ENCODE measurements around the gene DHX58. TPM values are rescaled to one million over a fixed set of nuclear protein-coding genes. Genes with fewer than 3 reads are reported as not detected.
A peak's percentile ranks its signal among the peaks of the same experiment; 100 is the strongest.

Gene DHX58
- total and polyA plus RNA-seq, 2 of the 4 experiments (the other 2 are of a cell fraction): 1.1 to 2.8 TPM

DNA sequence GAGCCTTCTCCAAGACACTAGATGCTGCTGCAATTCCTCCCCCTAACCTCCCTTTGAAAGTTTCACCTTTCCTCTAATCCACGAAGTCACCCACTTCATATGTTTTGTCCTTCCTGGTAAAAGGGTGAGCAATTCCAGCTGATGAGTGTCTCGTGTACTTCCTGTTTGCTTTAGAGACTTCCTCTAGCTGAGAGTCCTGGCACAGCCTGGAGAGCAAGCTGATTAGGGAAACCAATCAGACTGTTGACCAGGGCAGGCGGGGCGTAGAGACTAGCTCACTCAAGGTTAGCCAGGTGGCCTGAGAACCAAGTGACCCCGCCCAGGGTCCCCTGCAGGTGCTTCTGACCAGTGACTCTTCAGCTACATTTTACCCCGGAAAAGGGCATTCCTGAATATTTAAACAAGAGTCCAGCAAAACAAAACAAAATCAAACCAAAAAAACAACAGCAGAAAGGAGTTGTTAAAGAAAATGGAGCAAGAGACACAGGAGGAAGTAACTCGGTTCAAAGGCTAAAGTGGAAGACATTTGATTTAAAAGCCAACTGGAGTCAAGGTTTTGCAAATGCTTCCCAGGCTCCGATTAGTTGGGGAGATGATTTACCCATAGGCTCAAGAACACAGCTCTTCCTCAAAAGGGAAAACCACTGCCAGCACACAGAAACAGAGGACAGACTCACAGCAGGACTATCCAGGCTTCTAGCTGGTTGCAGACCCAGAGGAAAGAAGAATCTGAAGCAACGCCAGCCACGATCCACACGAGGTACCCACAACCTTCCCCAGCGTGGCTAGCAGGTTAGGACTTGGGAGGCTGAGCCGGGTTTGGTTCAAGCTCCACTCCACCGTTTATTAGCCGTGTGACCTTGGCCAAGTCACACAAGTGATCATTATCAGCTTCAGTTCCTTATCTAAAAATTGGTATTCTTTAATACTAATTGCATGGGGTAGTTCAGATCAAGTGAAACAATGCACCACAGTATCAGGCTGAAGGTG is 23.4 kb upstream of the DHX58 start:
- BruUV-seq (replicated peaks): no TSS peak
- peak overlapping the region; percentile 72 for H3K27ac ChIP-seq (ENCODE audit: insufficient read depth, low read length)
- H3K9me3 ChIP-seq (ENCODE audit: control insufficient read depth, insufficient read depth, low read length): no peaks in the 10 kb centered on the region
- peak overlapping the region; percentile 42 for H4K91ac ChIP-seq (ENCODE audit: insufficient read depth, low read depth, low read length)
- H3K9me1 ChIP-seq (ENCODE audit: insufficient read depth, low read length): peaks cover 57% of the 10 kb centered on the region
- H3K56ac ChIP-seq (ENCODE audit: extremely low read depth, insufficient read depth, low read length): no peak overlapping the region
- H3K4me2 ChIP-seq (ENCODE audit: low read depth, low read length): peak overlapping the region; percentile 47
- H4K5ac ChIP-seq (ENCODE audit: low read depth, low read length): peak overlapping the region; percentile 69
- 0 out of 2 replicates have a peak overlapping the region, but pooled peaks have one; percentile 5 for H3K9ac ChIP-seq (ENCODE audit: low read depth, low read length)
- H2AFZ ChIP-seq (replicated peaks; ENCODE audit: low read length, poor library complexity): peak overlapping the region; percentile 48
- peaks cover 79% of the 10 kb centered on the region for H4K20me1 ChIP-seq (ENCODE audit: insufficient read depth, low read length)
- H3K4ac ChIP-seq (ENCODE audit: low read depth, low read length): peak overlapping the region; percentile 89
- H3K4me1 ChIP-seq (ENCODE audit: control insufficient read depth, insufficient read depth, low read length): peaks cover 36% of the 10 kb centered on the region
- ChIA-PET CTCF (interaction anchor here (0.6 kb wide), 1 partner anchor 1066 kb away, joined by 3 read pairs; no protein-coding TSS in a partner anchor), POLR2A (ENCODE audit: unreplicated experiment) (no interaction called here)
- H2BK20ac ChIP-seq (ENCODE audit: low read depth, low read length): peak overlapping the region; percentile 40; the same call in 1 of the 2 replicates
- no peak overlapping the region for H3K4me3 ChIP-seq (ENCODE audit: insufficient read depth, low read depth, low read length)
- peak; percentile 59 for ATAC-seq (ENCODE audit: low read depth)
- DNase-seq: peak; percentile 85
- peak overlapping the region; percentile 85 for H2BK5ac ChIP-seq (ENCODE audit: low read depth, low read length, poor library complexity, severe bottlenecking)
- H3K14ac ChIP-seq (replicated peaks; ENCODE audit: low read depth, low read length): peak overlapping the region; percentile 50
- H2AK9ac ChIP-seq (replicated peaks; ENCODE audit: low read depth, low read length, poor library complexity): peak overlapping the region; percentile 57
- dilution Hi-C loops (cut with HindIII; ENCODE audit: low sequenced_read_pairs, unreplicated experiment) (no loop called here), intact Hi-C loops (cut with micrococcal nuclease) (loop anchor here (10.0 kb wide), 1 partner anchor 389 kb away; no protein-coding TSS in a partner anchor), in situ Hi-C loops (cut with MboI; ENCODE audit: low sequenced_read_pairs) (no loop called here)
- H3K23ac ChIP-seq (ENCODE audit: low read depth, low read length): peak overlapping the region; percentile 50; the same call in 1 of the 2 replicates
- peak overlapping the region; percentile 32; the same call in 1 of the 2 replicates for H3K18ac ChIP-seq (ENCODE audit: low read depth, low read length)
- peak overlapping the region; percentile 50 for H2BK120ac ChIP-seq (ENCODE audit: low read depth, low read length)
- peak overlapping the region; percentile 41 to 89; a peak in 3 of 4 replicates for H4K8ac ChIP-seq (ENCODE audit: low read depth in 2 of 2, low read length in 2 of 2)
- peaks cover 3% of the 10 kb centered on the region; the same call in 1 of the 2 replicates for H3K36me3 ChIP-seq (ENCODE audit: control insufficient read depth, insufficient read depth, low read length)
- H2BK15ac ChIP-seq (ENCODE audit: low read depth, low read length): peak overlapping the region; percentile 70; the same call in 2 of the 3 replicates
- no peaks in the 10 kb centered on the region for H3K27me3 ChIP-seq (ENCODE audit: control insufficient read depth, insufficient read depth, low read length)
- peaks cover 33 to 92% of the 10 kb centered on the region in 2 experiments for H3K79me1 ChIP-seq (ENCODE audit: low read depth in 1 of 2, low read length in 2 of 2)
- 17% methylated on average over 3 of the region's 15 CpGs; no CpG with 5 or more reads in 1 of the 2 experiments for WGBS, 2 experiments (ENCODE audit: extremely low coverage in 2 of 2, insufficient read length in 1 of 2)
- H2AK5ac ChIP-seq (ENCODE audit: low read depth, low read length): peak overlapping the region; percentile 78
- TF ChIP-seq, protein P1, sequence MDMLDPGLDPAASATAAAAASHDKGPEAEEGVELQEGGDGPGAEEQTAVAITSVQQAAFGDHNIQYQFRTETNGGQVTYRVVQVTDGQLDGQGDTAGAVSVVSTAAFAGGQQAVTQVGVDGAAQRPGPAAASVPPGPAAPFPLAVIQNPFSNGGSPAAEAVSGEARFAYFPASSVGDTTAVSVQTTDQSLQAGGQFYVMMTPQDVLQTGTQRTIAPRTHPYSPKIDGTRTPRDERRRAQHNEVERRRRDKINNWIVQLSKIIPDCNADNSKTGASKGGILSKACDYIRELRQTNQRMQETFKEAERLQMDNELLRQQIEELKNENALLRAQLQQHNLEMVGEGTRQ (IDR thresholded peaks at IDR 0.05; ENCODE audit: low read depth, low read length): no peak
- TF ChIP-seq, protein P2, sequence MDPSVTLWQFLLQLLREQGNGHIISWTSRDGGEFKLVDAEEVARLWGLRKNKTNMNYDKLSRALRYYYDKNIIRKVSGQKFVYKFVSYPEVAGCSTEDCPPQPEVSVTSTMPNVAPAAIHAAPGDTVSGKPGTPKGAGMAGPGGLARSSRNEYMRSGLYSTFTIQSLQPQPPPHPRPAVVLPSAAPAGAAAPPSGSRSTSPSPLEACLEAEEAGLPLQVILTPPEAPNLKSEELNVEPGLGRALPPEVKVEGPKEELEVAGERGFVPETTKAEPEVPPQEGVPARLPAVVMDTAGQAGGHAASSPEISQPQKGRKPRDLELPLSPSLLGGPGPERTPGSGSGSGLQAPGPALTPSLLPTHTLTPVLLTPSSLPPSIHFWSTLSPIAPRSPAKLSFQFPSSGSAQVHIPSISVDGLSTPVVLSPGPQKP (IDR thresholded peaks at IDR 0.05; ENCODE audit: borderline replicate concordance, low read depth, low read length): no peak
- TF ChIP-seq FOS (IDR thresholded peaks at IDR 0.05; ENCODE audit: low read depth, low read length) (no peak), MAZ (IDR thresholded peaks at IDR 0.05; ENCODE audit: borderline replicate concordance, low read depth, low read length) (no peak), MXI1 (IDR thresholded peaks at IDR 0.05; ENCODE audit: borderline replicate concordance, low read depth, low read length) (0 out of 2 replicates have a peak, but pooled peaks have one; percentile 32), RAD21 (IDR thresholded peaks at IDR 0.05; ENCODE audit: low read length) (no peak), RCOR1 (IDR thresholded peaks at IDR 0.05; ENCODE audit: insufficient replicate concordance, low read length) (no peak), CEBPB (IDR thresholded peaks at IDR 0.05; ENCODE audit: low read depth, low read length) (peak; percentile 14; the same call in 1 of the 2 replicates), POLR2A (IDR thresholded peaks at IDR 0.05; ENCODE audit: low read depth, low read length) (no peak), MAFK (IDR thresholded peaks at IDR 0.05; ENCODE audit: low read depth, low read length) (no peak), SMC3 (IDR thresholded peaks at IDR 0.05; ENCODE audit: low read depth, low read length) (no peak), NFE2L2 (IDR thresholded peaks at IDR 0.05; ENCODE audit: low read depth, low read length) (no peak), RFX5 (IDR thresholded peaks at IDR 0.05; ENCODE audit: low read depth, low read length) (no peak), CHD1 (IDR thresholded peaks at IDR 0.05; ENCODE audit: low read depth, low read length) (no peak), BHLHE40 (IDR thresholded peaks at IDR 0.05; ENCODE audit: low read depth, low read length) (peak; percentile 58; the same call in 1 of the 2 replicates)
